ENCODE data around the gene SORCS2. TPM values are rescaled to one million over a fixed set of nuclear protein-coding genes. Genes with fewer than 3 reads are reported as not detected.

SORCS2 gene
- total RNA-seq, 6 donors from 2014 or later: 2.2 to 28.3 (median 7.2) TPM

DNA sequence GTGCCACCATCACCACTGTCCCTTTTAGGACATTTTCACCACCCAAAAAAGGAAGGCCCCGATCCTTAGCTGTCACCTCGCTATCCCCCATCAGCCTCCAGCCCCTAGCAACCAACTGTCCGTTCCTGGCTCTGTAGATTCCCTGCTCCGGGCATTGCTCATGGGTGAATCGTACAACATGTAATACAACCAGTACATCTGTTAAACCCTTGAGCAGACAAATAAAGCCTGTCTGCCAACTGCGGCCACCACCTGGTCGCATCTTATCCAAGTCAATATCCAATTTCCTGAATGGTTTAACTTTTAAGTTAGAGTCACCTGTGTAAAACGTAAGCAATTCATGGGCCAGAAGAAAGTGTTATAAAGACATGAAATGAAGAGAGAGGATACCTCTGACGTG, 495.5 kb downstream of the SORCS2 start:
- H3K9me3 ChIP-seq: peaks cover 0 to 14% (median 11%) of the 10 kb centered on the region in 4 donors
- no peaks in the 10 kb centered on the region for H3K4me1 ChIP-seq
- no peak overlapping the region for H3K27ac ChIP-seq
- ATAC-seq (ENCODE audit: low FRiP score in 2 of 2) (no peak), DNase-seq (no peak)
- TF ChIP-seq, protein P1, sequence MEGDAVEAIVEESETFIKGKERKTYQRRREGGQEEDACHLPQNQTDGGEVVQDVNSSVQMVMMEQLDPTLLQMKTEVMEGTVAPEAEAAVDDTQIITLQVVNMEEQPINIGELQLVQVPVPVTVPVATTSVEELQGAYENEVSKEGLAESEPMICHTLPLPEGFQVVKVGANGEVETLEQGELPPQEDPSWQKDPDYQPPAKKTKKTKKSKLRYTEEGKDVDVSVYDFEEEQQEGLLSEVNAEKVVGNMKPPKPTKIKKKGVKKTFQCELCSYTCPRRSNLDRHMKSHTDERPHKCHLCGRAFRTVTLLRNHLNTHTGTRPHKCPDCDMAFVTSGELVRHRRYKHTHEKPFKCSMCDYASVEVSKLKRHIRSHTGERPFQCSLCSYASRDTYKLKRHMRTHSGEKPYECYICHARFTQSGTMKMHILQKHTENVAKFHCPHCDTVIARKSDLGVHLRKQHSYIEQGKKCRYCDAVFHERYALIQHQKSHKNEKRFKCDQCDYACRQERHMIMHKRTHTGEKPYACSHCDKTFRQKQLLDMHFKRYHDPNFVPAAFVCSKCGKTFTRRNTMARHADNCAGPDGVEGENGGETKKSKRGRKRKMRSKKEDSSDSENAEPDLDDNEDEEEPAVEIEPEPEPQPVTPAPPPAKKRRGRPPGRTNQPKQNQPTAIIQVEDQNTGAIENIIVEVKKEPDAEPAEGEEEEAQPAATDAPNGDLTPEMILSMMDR (IDR thresholded peaks at IDR 0.05): no peak
- TF ChIP-seq EP300 (IDR thresholded peaks at IDR 0.05) (no peak), POLR2AphosphoS5 (IDR thresholded peaks at IDR 0.05) (no peak)
- no peaks in the 10 kb centered on the region for H3K36me3 ChIP-seq
- no peaks in the 10 kb centered on the region for H3K27me3 ChIP-seq
- WGBS, 2 donors: 92% methylated on average over 9 of the region's 9 CpGs
- H3K4me3 ChIP-seq: no peak overlapping the region

DNA sequence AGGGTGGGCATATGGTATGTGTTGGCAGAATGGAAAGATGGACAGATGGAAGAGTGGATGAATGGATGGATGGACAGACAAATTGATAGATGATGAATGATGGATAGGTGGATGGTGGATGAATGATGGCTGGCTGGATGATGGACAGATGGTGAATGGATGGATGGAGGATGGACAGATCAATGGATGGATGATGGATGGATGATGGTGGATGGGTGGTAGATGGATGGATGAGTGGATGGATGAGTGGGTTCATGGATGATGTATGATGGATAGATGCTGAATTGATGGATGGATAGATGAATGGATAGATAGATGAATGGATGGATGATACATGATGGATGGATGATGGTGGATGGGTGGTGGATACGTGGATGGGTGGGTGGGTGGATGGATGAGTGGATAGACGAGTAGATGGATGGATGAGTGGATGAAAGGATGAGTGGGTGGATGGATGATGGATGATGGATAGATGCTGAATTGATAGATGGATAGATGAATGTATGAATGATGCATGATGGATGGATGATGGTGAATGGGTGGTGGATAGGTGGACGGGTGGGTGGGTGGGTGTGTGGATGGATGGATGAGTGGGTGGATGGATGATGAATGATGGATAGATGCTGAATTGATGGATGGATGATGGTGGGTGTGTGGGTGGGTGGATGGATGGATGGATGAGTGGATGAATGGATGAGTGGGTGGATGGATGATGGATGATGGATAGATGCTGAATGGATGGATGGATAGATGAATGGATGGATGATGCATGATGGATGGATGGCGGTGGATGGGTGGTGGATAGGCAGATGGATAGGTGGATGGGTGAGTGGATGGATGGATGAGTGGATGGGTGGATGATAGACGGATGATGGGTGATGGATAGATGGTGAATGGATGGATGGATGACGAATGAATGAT, 497.7 kb downstream of the SORCS2 start:
- WGBS, 2 donors: 85 to 86% methylated on average over 6 of the region's 6 CpGs
- Histone ChIP-seq H3K27ac (no peak overlapping the region), H3K27me3 (no peaks in the 10 kb centered on the region), H3K36me3 (no peaks in the 10 kb centered on the region), H3K4me3 (no peak overlapping the region), H3K4me1 (no peaks in the 10 kb centered on the region), H3K9me3 (no peaks in the 10 kb centered on the region)
- ATAC-seq (ENCODE audit: low FRiP score in 2 of 2) (no peak), DNase-seq (no peak)
- TF ChIP-seq, protein P1 (IDR thresholded peaks at IDR 0.05): no peak
- TF ChIP-seq POLR2AphosphoS5 (IDR thresholded peaks at IDR 0.05) (no peak), EP300 (IDR thresholded peaks at IDR 0.05) (no peak), POLR2A (IDR thresholded peaks at IDR 0.05) (no peak)

DNA sequence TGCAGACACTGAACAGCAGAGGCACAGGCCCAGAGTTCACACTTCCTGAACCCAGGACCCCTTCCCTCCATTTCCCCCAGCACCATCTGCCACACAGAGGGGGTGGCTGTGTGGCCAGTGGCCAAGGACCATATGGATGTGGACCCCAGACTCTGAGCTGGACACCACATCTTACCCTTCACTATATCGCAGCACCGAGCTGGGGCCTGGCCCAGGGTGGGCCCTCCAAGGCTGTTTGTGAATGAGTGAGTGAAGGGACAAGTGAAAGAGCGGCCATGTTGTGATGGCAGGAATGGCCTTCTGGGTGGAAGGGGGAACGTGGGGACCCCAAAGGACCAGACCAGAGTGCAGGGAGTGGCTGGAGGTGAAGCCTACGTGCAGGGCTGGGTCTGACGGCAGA, 498.7 kb downstream of the SORCS2 start:
- WGBS, 2 donors: 85 to 88% methylated on average over 6 of the region's 6 CpGs
- no peak for DNase-seq
- TF ChIP-seq EP300 (IDR thresholded peaks at IDR 0.05): no peak
- TF ChIP-seq POLR2AphosphoS5 (IDR thresholded peaks at IDR 0.05): no peak
- no peaks in the 10 kb centered on the region for H3K9me3 ChIP-seq
- no peak overlapping the region for H3K4me3 ChIP-seq
- no peak for ATAC-seq (ENCODE audit: low FRiP score in 2 of 2)
- H3K27me3 ChIP-seq: no peaks in the 10 kb centered on the region
- no peaks in the 10 kb centered on the region for H3K4me1 ChIP-seq
- H3K36me3 ChIP-seq: no peaks in the 10 kb centered on the region
- no peak overlapping the region for H3K27ac ChIP-seq

DNA sequence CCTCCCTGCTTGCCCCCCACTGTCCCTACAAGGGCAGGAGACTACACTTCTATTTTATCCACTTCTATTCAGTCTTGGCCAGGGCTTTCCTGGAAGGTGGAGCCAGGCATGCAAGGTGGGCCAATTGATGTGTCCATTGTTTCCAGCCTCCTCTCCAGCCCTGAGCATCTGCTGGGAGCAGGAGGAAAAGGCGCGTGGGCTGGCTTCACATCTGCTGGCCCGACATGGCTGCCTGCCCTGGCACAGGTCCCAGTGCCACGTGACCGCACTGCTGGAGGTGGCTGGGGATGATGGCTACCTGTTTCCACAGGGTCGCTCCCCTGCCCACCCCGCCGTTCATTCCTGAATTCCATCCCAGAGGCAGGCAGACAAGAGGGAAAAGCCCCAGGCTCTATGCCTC, 499.6 kb downstream of the SORCS2 start:
- TF ChIP-seq, protein P1 (IDR thresholded peaks at IDR 0.05): no peak
- no peak for TF ChIP-seq POLR2AphosphoS5 (IDR thresholded peaks at IDR 0.05)
- TF ChIP-seq EP300 (IDR thresholded peaks at IDR 0.05): no peak
- no peak for TF ChIP-seq POLR2A (IDR thresholded peaks at IDR 0.05)
- DNase-seq: no peak

DNA sequence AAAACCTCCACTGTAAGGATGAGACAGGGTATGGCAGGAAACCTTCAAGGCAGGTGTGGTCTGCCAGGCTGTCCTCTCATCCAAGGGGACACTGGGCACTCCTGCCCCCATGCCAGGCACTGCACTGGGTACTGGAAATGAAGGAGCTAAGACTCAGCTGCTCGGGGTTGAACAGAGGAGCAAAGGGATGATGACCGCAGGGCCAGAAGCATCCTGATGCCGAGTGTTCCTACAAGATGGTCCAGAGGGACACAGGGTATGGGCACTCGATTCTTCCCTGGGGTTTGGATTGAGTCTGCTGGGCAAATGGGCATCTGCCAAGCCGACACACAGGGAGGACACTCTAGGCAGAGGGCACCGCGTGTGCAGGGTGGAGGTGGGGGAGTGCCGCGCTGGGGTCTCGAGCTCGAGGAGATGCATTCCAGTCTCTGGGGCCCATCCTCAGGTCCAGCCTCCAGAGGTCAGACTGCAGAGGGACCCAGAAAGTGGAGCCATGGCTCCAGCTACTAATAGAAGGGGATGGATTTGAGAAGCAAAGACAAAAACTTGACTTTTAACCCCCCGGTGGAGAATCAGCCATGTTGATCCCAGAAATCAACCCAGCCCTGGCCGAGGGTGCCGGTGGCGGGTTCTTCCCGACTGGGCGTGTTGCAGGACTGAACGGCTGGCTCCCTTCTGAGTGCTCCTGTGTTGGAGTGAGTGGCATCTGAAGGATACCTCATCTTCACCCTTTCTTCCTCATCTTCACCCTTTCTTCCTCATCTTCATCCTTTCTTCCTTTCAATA, 500.3 kb downstream of the SORCS2 start:
- DNase-seq: no peak
- TF ChIP-seq POLR2A (IDR thresholded peaks at IDR 0.05) (no peak), POLR2AphosphoS5 (IDR thresholded peaks at IDR 0.05) (no peak), EP300 (IDR thresholded peaks at IDR 0.05) (no peak)
- TF ChIP-seq, protein P1 (IDR thresholded peaks at IDR 0.05): no peak
- ATAC-seq (ENCODE audit: low FRiP score in 2 of 2): no peak
- no peak overlapping the region for H3K4me3 ChIP-seq
- H3K27ac ChIP-seq: no peak overlapping the region
- no peaks in the 10 kb centered on the region for H3K4me1 ChIP-seq
- H3K27me3 ChIP-seq: no peaks in the 10 kb centered on the region
- no peaks in the 10 kb centered on the region for H3K9me3 ChIP-seq
- 85 to 89% methylated on average over 18 of the region's 18 CpGs for WGBS, 2 donors
- no peaks in the 10 kb centered on the region for H3K36me3 ChIP-seq

More for the DNA sequence above, 499.6 kb downstream of the SORCS2 start:
- Histone ChIP-seq H3K27ac (no peak overlapping the region), H3K4me1 (no peaks in the 10 kb centered on the region), H3K27me3 (no peaks in the 10 kb centered on the region), H3K4me3 (no peak overlapping the region), H3K36me3 (no peaks in the 10 kb centered on the region), H3K9me3 (no peaks in the 10 kb centered on the region)
- WGBS, 2 donors: 66 to 68% methylated on average over 8 of the region's 8 CpGs
- ATAC-seq (ENCODE audit: low FRiP score in 2 of 2): no peak
